IMR-90 (cell line): ENCODE data around the gene KCNC2. TPM values are rescaled to one million over a fixed set of nuclear protein-coding genes. Genes with fewer than 3 reads are reported as not detected.

Source experiments
- ATAC-seq: fragments of 200-7000 bp; cut with Tn5 transposase; 2 replicates; pipeline ENCODE4 v1.9.1; 2020; ENCODE audit warnings: low read depth, mild to moderate bottlenecking, moderate library complexity
- BruUV-seq: library from RNA; stranded (reverse); fragments of 400-500 nt; replicated peaks from 2 replicates; lab custom pipeline; 2021; lab: Mats Ljungman, UMichigan
- CTCF ChIA-PET: fragments of 300-600 bp; formaldehyde crosslinking; extraction: SDS; loops from one replicate; lab custom pipeline; 2021; ENCODE audit warnings: antibody characterized with exemption; lab: Yijun Ruan, JAX
- POLR2A ChIA-PET: fragments of 300-600 bp; sonication (Branson Sonifier 250); formaldehyde crosslinking; loops from one replicate; lab custom pipeline; 2022; ENCODE audit warnings: antibody characterized with exemption; ENCODE audit not compliant: unreplicated experiment; lab: Charles Lee
- DNase-seq: peaks from one replicate; pipeline ENCODE4 v3.0.0; 2013
- H2AFZ ChIP-seq: replicated peaks from 2 replicates; pipeline ENCODE3; 2013; ENCODE audit warnings: low read length, mild to moderate bottlenecking; ENCODE audit not compliant: poor library complexity
- H2AK5ac ChIP-seq: 2 replicates; pipeline ENCODE4 v1.6.1; 2013; ENCODE audit warnings: low read depth, low read length, inconsistent platforms
- H2AK9ac ChIP-seq: replicated peaks from 2 replicates; pipeline ENCODE3; 2013; ENCODE audit warnings: mild to moderate bottlenecking, low read depth, low read length, moderate library complexity; ENCODE audit not compliant: poor library complexity
- H2BK120ac ChIP-seq: 2 replicates; pipeline ENCODE4 v1.6.1; 2013; ENCODE audit warnings: low read depth, low read length, inconsistent platforms
- H2BK15ac ChIP-seq: 3 replicates; pipeline ENCODE4 v1.6.1; 2013; ENCODE audit warnings: low read depth, low read length, inconsistent platforms
- H2BK20ac ChIP-seq: 2 replicates; pipeline ENCODE4 v1.6.1; 2013; ENCODE audit warnings: low read depth, mild to moderate bottlenecking, inconsistent platforms, low read length, moderate library complexity
- H2BK5ac ChIP-seq: 2 replicates; pipeline ENCODE4 v1.6.1; 2013; ENCODE audit warnings: mild to moderate bottlenecking, low read depth, low read length, inconsistent platforms; ENCODE audit not compliant: poor library complexity, severe bottlenecking
- H3K14ac ChIP-seq: replicated peaks from 2 replicates; pipeline ENCODE4 v1.6.1; 2013; ENCODE audit warnings: low read depth, low read length, inconsistent platforms
- H3K18ac ChIP-seq: 2 replicates; pipeline ENCODE4 v1.6.1; 2013; ENCODE audit warnings: low read depth, low read length, control low read depth
- H3K23ac ChIP-seq: 2 replicates; pipeline ENCODE4 v1.6.1; 2013; ENCODE audit warnings: low read depth, low read length, inconsistent platforms
- H3K27ac ChIP-seq: 2 replicates; pipeline ENCODE4 v1.5.1; 2013; ENCODE audit warnings: mild to moderate bottlenecking, control low read depth, low read length; ENCODE audit not compliant: insufficient read depth
- H3K27me3 ChIP-seq: 2 replicates; pipeline ENCODE4 v1.6.1; 2013; ENCODE audit warnings: low read length; ENCODE audit not compliant: control insufficient read depth, insufficient read depth
- H3K36me3 ChIP-seq: 2 replicates; pipeline ENCODE4 v1.6.1; 2013; ENCODE audit warnings: low read length, mixed read lengths; ENCODE audit not compliant: control insufficient read depth, insufficient read depth
- H3K4ac ChIP-seq: 2 replicates; pipeline ENCODE4 v1.6.1; 2013; ENCODE audit warnings: low read depth, low read length, inconsistent platforms
- H3K4me1 ChIP-seq: 2 replicates; pipeline ENCODE4 v1.6.1; 2013; ENCODE audit warnings: low read length, mixed read lengths; ENCODE audit not compliant: control insufficient read depth, insufficient read depth
- H3K4me2 ChIP-seq: 2 replicates; pipeline ENCODE4 v1.6.1; 2013; ENCODE audit warnings: low read depth, mild to moderate bottlenecking, control low read depth, low read length, moderate library complexity
- H3K4me3 ChIP-seq: 2 replicates; pipeline ENCODE4 v1.5.1; 2013; ENCODE audit warnings: low read depth, mild to moderate bottlenecking, control low read depth, low read length, moderate library complexity; ENCODE audit not compliant: insufficient read depth
- H3K56ac ChIP-seq: 2 replicates; pipeline ENCODE4 v1.6.1; 2013; ENCODE audit warnings: low read length, inconsistent platforms; ENCODE audit not compliant: insufficient read depth; ENCODE audit errors: extremely low read depth
- H3K79me1 ChIP-seq, 2 experiments: 2 replicates each; pipeline ENCODE4 v1.6.1; 2013; ENCODE audit warnings: low read length in 2 of 2, inconsistent platforms in 1 of 2, low read depth in 1 of 2
- H3K9ac ChIP-seq: 2 replicates; pipeline ENCODE4 v1.6.1; 2013; ENCODE audit warnings: low read depth, low read length, control low read depth
- H3K9me1 ChIP-seq: 2 replicates; pipeline ENCODE4 v1.6.1; 2013; ENCODE audit warnings: low read length, inconsistent platforms; ENCODE audit not compliant: insufficient read depth
- H3K9me3 ChIP-seq: 2 replicates; pipeline ENCODE4 v1.6.1; 2013; ENCODE audit warnings: low read length; ENCODE audit not compliant: control insufficient read depth, insufficient read depth
- H4K20me1 ChIP-seq: 2 replicates; pipeline ENCODE4 v1.6.1; 2013; ENCODE audit warnings: low read length, inconsistent platforms; ENCODE audit not compliant: insufficient read depth
- H4K5ac ChIP-seq: 2 replicates; pipeline ENCODE4 v1.6.1; 2013; ENCODE audit warnings: mild to moderate bottlenecking, low read depth, low read length, control low read depth
- H4K8ac ChIP-seq, 2 experiments: 2 replicates each; pipeline ENCODE4 v1.6.1; 2013; ENCODE audit warnings: low read depth in 2 of 2, low read length in 2 of 2, control low read depth in 1 of 2, inconsistent platforms in 1 of 2
- H4K91ac ChIP-seq: 2 replicates; pipeline ENCODE4 v1.6.1; 2013; ENCODE audit warnings: low read depth, low read length, inconsistent platforms; ENCODE audit not compliant: insufficient read depth
- BHLHE40 ChIP-seq: fragments of 150-350 bp; IDR thresholded peaks from 2 replicates; pipeline ENCODE4 v1.6.1; 2016; ENCODE audit warnings: mild to moderate bottlenecking, low read depth, low read length
- CEBPB ChIP-seq: IDR thresholded peaks from 2 replicates; pipeline ENCODE4 v1.6.1; 2012; ENCODE audit warnings: low read depth, low read length, improper control_type of control experiment
- CHD1 ChIP-seq: IDR thresholded peaks from 2 replicates; pipeline ENCODE4 v1.6.1; 2012; ENCODE audit warnings: low read depth, low read length, improper control_type of control experiment
- CTCF ChIP-seq: conservative IDR thresholded peaks from 2 replicates; pipeline ENCODE4 v1.5.1; 2012; ENCODE audit warnings: mild to moderate bottlenecking, low read depth, low read length, improper control_type of control experiment
- ELK1 ChIP-seq: fragments of 150-350 bp; IDR thresholded peaks from 2 replicates; pipeline ENCODE4 v1.6.1; 2016; ENCODE audit warnings: low read depth, mild to moderate bottlenecking, low read length, moderate library complexity, borderline replicate concordance
- FOS ChIP-seq: fragments of 150-350 bp; IDR thresholded peaks from 2 replicates; pipeline ENCODE4 v1.6.1; 2016; ENCODE audit warnings: low read depth, low read length
- MAFK ChIP-seq: IDR thresholded peaks from 2 replicates; pipeline ENCODE4 v1.6.1; 2012; ENCODE audit warnings: low read depth, low read length, improper control_type of control experiment
- MAZ ChIP-seq: IDR thresholded peaks from 2 replicates; pipeline ENCODE4 v1.6.1; 2012; ENCODE audit warnings: low read depth, mild to moderate bottlenecking, low read length, improper control_type of control experiment, moderate library complexity, borderline replicate concordance
- MXI1 ChIP-seq: IDR thresholded peaks from 2 replicates; pipeline ENCODE4 v1.6.1; 2012; ENCODE audit warnings: low read depth, mild to moderate bottlenecking, low read length, moderate library complexity, borderline replicate concordance
- NFE2L2 ChIP-seq: fragments of 150-350 bp; IDR thresholded peaks from 2 replicates; pipeline ENCODE4 v1.6.1; 2016; ENCODE audit warnings: low read depth, mild to moderate bottlenecking, low read length
- POLR2A ChIP-seq: IDR thresholded peaks from 2 replicates; pipeline ENCODE4 v1.6.1; 2012; ENCODE audit warnings: mild to moderate bottlenecking, low read depth, low read length
- RAD21 ChIP-seq: IDR thresholded peaks from 2 replicates; pipeline ENCODE4 v1.6.1; 2012; ENCODE audit warnings: low read length, improper control_type of control experiment
- RCOR1 ChIP-seq: IDR thresholded peaks from 2 replicates; pipeline ENCODE4 v1.6.1; 2012; ENCODE audit warnings: mild to moderate bottlenecking, low read length, improper control_type of control experiment; ENCODE audit not compliant: insufficient replicate concordance
- RFX5 ChIP-seq: IDR thresholded peaks from 2 replicates; pipeline ENCODE4 v1.8.0; 2012; ENCODE audit warnings: low read depth, mild to moderate bottlenecking, low read length, moderate library complexity
- SMC3 ChIP-seq: fragments of 150-350 bp; IDR thresholded peaks from 2 replicates; pipeline ENCODE4 v1.6.1; 2016; ENCODE audit warnings: low read depth, mild to moderate bottlenecking, antibody characterized with exemption, low read length, moderate library complexity
- USF2 ChIP-seq: fragments of 150-350 bp; IDR thresholded peaks from 2 replicates; pipeline ENCODE4 v1.6.1; 2017; ENCODE audit warnings: mild to moderate bottlenecking, antibody characterized with exemption, low read length, low read depth
- WGBS, 2 experiments: methylation state at CpG; one replicate each; pipeline versions ENCODE4 v1.1.5 to v1.1.7; 2013; ENCODE audit warnings: missing lambda C conversion rate in 2 of 2; ENCODE audit not compliant: insufficient read length in 1 of 2; ENCODE audit errors: extremely low coverage in 2 of 2; 5-methylcytosine and 5-hydroxymethylcytosine counted together
- dilution Hi-C: fragments of 300-500 bp; cut with HindIII; formaldehyde crosslinking; loops from one replicate; pipeline ENCODE4 v1.14.3; 2018; ENCODE audit warnings: low sequenced_read_pairs; ENCODE audit not compliant: unreplicated experiment
- in situ Hi-C: fragments of 300-500 bp; cut with MboI; formaldehyde crosslinking; loops from 3 replicates; pipeline ENCODE4 v1.14.3; 2019; ENCODE audit warnings: low sequenced_read_pairs, inconsistent platforms, mixed read lengths
- intact Hi-C: fragments of 100-400 bp; cut with micrococcal nuclease; formaldehyde crosslinking; loops from 2 replicates; pipeline ENCODE4 v1.10.0; 2022
- polyA plus RNA-seq, 3 experiments: library from polyadenylated mRNA; depleted of rRNA; stranded (reverse); fragments of >200 nt; gene quantifications; 2 replicates each; pipeline ENCODE4 v1.2.3, GENCODE V29; 2012; ENCODE audit warnings: low replicate concordance in 1 of 3
- total RNA-seq: library from RNA; depleted of rRNA; stranded (reverse); fragments of >200 nt; gene quantifications from 2 replicates; pipeline ENCODE4 v1.2.3, GENCODE V29; 2012

Gene KCNC2
- total and polyA plus RNA-seq, 2 of the 4 experiments (the other 2 are of a cell fraction) = not detected

- no peak overlapping the region for H3K56ac ChIP-seq
- no peak for TF ChIP-seq RAD21
- TF ChIP-seq CTCF = no peak
- TF ChIP-seq CHD1 = no peak
- no peak for TF ChIP-seq BHLHE40
- TF ChIP-seq RCOR1 = no peak
- TF ChIP-seq FOS = no peak
- no peak for TF ChIP-seq POLR2A
- TF ChIP-seq CEBPB = no peak
- TF ChIP-seq USF2 = no peak
- TF ChIP-seq RFX5 = no peak
- no peak for TF ChIP-seq MAFK
- TF ChIP-seq MAZ = no peak
- TF ChIP-seq NFE2L2 = no peak
- no peak for TF ChIP-seq SMC3
- no peak for TF ChIP-seq ELK1
- no peak for TF ChIP-seq MXI1
- no peak overlapping the region for H3K14ac ChIP-seq
- ChIA-PET POLR2A (no interaction called here), CTCF (no interaction called here)
- in situ Hi-C loops (no loop called here), intact Hi-C loops (no loop called here), dilution Hi-C loops (no loop called here)
- H3K79me1 ChIP-seq = no peaks in the 10 kb centered on the region
- H4K20me1 ChIP-seq = no peaks in the 10 kb centered on the region
- H3K4me2 ChIP-seq = no peak overlapping the region
- no TSS peak for BruUV-seq
- H3K23ac ChIP-seq = no peak overlapping the region
- no peaks in the 10 kb centered on the region for H3K36me3 ChIP-seq
- no peak overlapping the region for H2BK20ac ChIP-seq
- H3K4ac ChIP-seq = no peak overlapping the region
- H3K4me3 ChIP-seq = no peak overlapping the region
- H2AK9ac ChIP-seq = no peak overlapping the region
- H4K5ac ChIP-seq = no peak overlapping the region
- H2BK15ac ChIP-seq = no peak overlapping the region
- H3K9ac ChIP-seq = no peak overlapping the region
- H2BK120ac ChIP-seq = no peak overlapping the region
- H3K9me1 ChIP-seq = no peaks in the 10 kb centered on the region
- H2AFZ ChIP-seq = no peak overlapping the region
- no peaks in the 10 kb centered on the region; the same call in 1 of the 2 replicates for H3K27me3 ChIP-seq
- no peak overlapping the region for H2BK5ac ChIP-seq
- H3K18ac ChIP-seq = no peak overlapping the region
- H4K91ac ChIP-seq = no peak overlapping the region
- H2AK5ac ChIP-seq = no peak overlapping the region
- H3K4me1 ChIP-seq = no peaks in the 10 kb centered on the region
- DNase-seq = no peak
- no peak for ATAC-seq
- no peak overlapping the region for H4K8ac ChIP-seq
- no CpG with 5 or more reads among the region's 1 CpG for WGBS, 2 experiments
- H3K27ac ChIP-seq = no peak overlapping the region
- no peaks in the 10 kb centered on the region for H3K9me3 ChIP-seq
These were observed 55.3 kb downstream of the KCNC2 start for GRCh38 chr12:75154388-75154787.
